GM12874 (cell line): Measurements from ENCODE around the gene PLCH2.
A peak's percentile ranks its signal among the peaks of the same experiment; 100 is the strongest.

ENCODE experiments used
- CTCF ChIP-seq: IDR thresholded peaks from 2 replicates; pipeline ENCODE4 v1.5.1; 2011; ENCODE audit warnings: low read depth, mild to moderate bottlenecking, control low read depth, low read length, moderate library complexity; ENCODE audit not compliant: insufficient read depth

The PLCH2 gene

GRCh38 chr1:2534687-2535441, 58.8 kb downstream of the PLCH2 start:
- no peak for TF ChIP-seq CTCF

- no peak for TF ChIP-seq CTCF
Observed at GRCh38 chr1:2535455-2535854, 59.4 kb downstream of the PLCH2 start.

- TF ChIP-seq CTCF, result no peak
Observed at GRCh38 chr1:2535981-2536380, 59.9 kb downstream of the PLCH2 start.

GRCh38 chr1:2537784-2538115, 61.7 kb downstream of the PLCH2 start:
- no peak for TF ChIP-seq CTCF

- no peak for TF ChIP-seq CTCF
Observed at GRCh38 chr1:2538376-2538775, 62.3 kb downstream of the PLCH2 start.

GRCh38 chr1:2538872-2539271, 62.8 kb downstream of the PLCH2 start:
- TF ChIP-seq CTCF, result no peak

GRCh38 chr1:2539312-2539907, 63.3 kb downstream of the PLCH2 start:
- TF ChIP-seq CTCF, result peak; percentile 53
